Fibroblast of lung (primary cell): Measurements from ENCODE around the gene MAGI2.

Source experiments
- CTCF ChIP-seq, 2 donors: IDR thresholded peaks in 1 of 2; conservative IDR thresholded peaks in 1 of 2; 1 replicate in 1 of 2; 2 replicates in 1 of 2; pipeline ENCODE4 v1.5.1; 2011 to 2012; ENCODE audit warnings: low read length in 2 of 2, control low read depth in 1 of 2, inconsistent platforms in 1 of 2, low read depth in 1 of 2, mild to moderate bottlenecking in 1 of 2
- EZH2 ChIP-seq: IDR thresholded peaks from 2 replicates; pipeline ENCODE4 v1.5.1; 2012; ENCODE audit warnings: low read length, control low read depth, mild to moderate bottlenecking; ENCODE audit errors: missing control alignments

GRCh38 chr7:79182283-79182682 is 271.2 kb downstream of the MAGI2 start:
- no peak for TF ChIP-seq CTCF (conservative IDR thresholded peaks at IDR 0.05 in 1 of 2, IDR thresholded peaks at IDR 0.05 in 1 of 2; ENCODE audit: low read depth in 1 of 2, low read length in 2 of 2)
- TF ChIP-seq EZH2, result no peak
